ENCODE data around the gene FYCO1.

FYCO1 gene

DNA sequence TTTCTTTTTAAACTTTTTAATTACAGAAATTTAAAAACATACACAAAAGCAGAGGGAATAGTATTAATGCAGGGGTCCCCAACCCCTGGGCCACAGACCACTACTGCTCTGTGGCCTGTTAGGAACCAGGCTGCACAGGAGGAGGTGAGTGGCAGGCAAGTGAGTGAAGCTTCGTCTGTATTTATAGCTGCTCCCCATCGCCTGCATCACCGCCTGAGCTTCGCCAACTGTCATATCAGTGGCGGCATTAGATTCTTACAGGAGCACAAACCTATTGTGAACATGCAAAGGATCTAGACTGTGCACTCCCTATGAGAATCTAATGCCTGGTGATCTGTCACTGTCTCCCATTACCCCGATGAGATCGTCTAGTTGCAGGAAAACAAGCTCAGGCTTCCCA is 86.9 kb downstream of the FYCO1 start:
- no peak for DNase-seq (ENCODE audit: low read depth)
- TF ChIP-seq, protein P1, sequence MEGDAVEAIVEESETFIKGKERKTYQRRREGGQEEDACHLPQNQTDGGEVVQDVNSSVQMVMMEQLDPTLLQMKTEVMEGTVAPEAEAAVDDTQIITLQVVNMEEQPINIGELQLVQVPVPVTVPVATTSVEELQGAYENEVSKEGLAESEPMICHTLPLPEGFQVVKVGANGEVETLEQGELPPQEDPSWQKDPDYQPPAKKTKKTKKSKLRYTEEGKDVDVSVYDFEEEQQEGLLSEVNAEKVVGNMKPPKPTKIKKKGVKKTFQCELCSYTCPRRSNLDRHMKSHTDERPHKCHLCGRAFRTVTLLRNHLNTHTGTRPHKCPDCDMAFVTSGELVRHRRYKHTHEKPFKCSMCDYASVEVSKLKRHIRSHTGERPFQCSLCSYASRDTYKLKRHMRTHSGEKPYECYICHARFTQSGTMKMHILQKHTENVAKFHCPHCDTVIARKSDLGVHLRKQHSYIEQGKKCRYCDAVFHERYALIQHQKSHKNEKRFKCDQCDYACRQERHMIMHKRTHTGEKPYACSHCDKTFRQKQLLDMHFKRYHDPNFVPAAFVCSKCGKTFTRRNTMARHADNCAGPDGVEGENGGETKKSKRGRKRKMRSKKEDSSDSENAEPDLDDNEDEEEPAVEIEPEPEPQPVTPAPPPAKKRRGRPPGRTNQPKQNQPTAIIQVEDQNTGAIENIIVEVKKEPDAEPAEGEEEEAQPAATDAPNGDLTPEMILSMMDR (IDR thresholded peaks at IDR 0.05; ENCODE audit: control insufficient read depth, insufficient read depth, low read depth, low read length, missing control alignments) = no peak
- no peak overlapping the region for H3K4me3 ChIP-seq (ENCODE audit: control insufficient read depth, low read depth, low read length)

DNA sequence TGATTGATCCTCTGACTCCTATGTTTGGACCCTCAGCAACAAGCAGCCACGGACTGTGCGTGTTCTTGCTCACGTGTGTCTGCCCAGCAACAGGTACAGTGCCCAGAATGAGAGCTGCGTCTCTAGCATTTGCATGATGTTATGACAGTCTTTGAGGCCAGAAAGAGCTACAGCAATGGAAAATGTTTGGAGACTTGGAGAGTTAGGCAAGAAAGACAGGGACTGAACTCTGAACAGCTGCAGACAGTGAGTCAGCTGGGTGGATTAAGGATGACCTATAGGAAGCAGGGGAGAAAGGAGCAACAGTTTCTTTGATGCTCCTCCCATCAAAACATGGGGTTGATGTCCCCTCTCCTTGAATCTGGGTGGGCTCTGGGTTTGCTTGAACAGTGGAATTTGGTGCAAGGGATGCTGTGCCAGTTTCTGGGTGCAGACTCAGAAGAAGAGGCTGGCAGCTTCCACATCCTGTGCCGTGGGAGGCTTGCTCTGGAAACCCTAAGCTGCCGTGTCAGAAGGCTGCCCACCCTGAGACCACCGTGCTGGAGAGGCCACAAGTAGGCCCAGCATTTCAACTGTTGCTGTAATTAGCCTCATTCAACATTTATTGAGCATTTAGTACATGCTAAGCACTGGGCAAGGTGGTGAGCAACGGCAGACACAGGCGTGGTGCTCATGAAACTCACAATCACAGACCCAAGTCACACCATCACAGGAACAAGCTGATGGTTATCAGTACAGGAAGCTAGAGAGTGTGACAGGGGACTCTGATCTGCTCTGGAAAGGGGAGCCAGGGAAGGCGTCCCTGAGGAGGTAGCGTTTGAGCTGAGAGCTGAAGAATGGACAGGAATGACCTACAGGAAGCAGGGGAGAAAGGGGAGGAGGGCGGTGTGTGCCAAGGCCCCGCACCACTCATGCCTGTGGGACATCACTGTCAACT is 87.6 kb downstream of the FYCO1 start:
- no peak overlapping the region for H3K4me3 ChIP-seq (ENCODE audit: control insufficient read depth, low read depth, low read length)
- TF ChIP-seq, protein P1 (IDR thresholded peaks at IDR 0.05; ENCODE audit: control insufficient read depth, insufficient read depth, low read depth, low read length, missing control alignments) = no peak
- peak; percentile 47 for DNase-seq (ENCODE audit: low read depth)

DNA sequence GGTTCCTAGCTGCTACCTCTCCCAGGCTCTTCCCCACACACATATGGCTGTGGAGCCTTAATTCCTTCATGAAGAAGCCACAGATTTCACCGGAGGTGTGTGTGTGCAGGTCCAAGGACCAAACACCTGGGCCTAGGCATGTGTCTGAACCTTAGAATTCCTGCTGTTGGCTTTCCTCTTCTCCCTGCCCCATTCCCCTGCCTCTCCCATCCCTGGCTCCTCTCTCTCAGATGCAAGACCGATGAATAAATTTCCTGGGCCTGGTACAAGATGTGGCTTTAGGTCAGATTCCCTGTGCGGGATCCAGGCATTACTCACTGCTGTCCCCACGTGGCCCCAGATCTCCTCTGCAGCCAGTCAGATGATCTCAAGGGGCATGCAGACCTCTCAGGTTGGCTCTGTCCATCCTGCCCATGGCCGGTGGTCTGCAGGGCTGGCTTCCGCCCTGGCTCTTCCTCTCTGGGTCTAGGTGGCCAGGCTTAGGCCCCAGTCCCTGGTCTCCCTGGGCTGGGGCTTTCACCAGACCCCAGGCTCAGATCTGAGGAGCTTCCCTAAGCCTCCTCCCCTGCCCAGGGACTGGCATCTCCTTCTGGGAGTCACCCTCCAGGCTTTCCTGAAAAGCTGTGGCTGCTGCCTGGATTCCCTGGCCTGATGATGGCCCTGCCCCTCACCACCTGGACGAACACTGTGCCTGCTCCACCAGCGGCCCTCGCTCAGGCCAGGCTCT is 88.8 kb downstream of the FYCO1 start:
- DNase-seq (ENCODE audit: low read depth) = peak; percentile 44
- no peak overlapping the region for H3K4me3 ChIP-seq (ENCODE audit: control insufficient read depth, low read depth, low read length)

DNA sequence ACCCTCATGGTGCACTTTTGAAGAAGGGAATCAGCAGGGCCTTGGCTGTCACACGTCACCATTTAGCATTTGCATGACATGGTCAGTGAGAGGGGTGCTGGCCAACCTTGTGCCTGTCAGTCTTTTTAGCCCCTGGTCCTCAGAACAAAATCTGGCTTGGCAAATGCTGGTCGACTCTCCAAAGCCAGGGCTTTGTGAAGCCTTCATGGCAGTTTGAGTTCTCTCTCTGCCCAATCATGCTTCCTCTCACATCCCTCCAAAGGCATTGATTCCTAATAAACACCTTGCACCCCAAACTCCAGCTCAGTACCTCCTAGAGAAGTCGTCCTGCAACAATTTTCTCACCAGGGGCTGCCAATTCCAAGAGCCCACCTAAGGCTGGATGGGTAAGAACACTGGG is 89.9 kb downstream of the FYCO1 start:
- no peak overlapping the region for H3K4me3 ChIP-seq (ENCODE audit: control insufficient read depth, low read depth, low read length)
- TF ChIP-seq, protein P1 (IDR thresholded peaks at IDR 0.05; ENCODE audit: control insufficient read depth, insufficient read depth, low read depth, low read length, missing control alignments) = no peak
- no peak for DNase-seq (ENCODE audit: low read depth)

More for the DNA sequence above, 88.8 kb downstream of the FYCO1 start:
- TF ChIP-seq, protein P1 (IDR thresholded peaks at IDR 0.05; ENCODE audit: control insufficient read depth, insufficient read depth, low read depth, low read length, missing control alignments) = peak; percentile 67

DNA sequence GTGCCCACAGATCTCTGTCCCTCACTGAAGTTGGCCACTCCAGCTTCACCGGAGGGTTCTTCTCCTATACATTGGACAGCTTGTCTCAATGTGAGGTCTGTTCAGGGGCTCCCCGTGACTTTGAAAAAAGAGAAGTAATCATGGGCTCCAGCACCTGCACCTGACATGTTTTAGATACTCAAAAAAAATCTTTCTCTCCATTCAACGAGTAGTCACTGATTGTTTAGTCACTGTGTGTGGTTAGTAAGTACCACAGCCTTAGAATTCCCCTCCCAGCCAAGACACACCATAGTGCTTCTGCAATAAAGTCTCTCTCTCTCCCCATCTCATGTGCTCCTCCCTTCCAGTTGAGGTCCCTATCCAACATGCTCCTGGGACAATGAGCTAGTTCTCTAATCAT is 90.7 kb downstream of the FYCO1 start:
- TF ChIP-seq, protein P1 (IDR thresholded peaks at IDR 0.05; ENCODE audit: control insufficient read depth, insufficient read depth, low read depth, low read length, missing control alignments) = no peak
- no peak for DNase-seq (ENCODE audit: low read depth)
- no peak overlapping the region for H3K4me3 ChIP-seq (ENCODE audit: control insufficient read depth, low read depth, low read length)

DNA sequence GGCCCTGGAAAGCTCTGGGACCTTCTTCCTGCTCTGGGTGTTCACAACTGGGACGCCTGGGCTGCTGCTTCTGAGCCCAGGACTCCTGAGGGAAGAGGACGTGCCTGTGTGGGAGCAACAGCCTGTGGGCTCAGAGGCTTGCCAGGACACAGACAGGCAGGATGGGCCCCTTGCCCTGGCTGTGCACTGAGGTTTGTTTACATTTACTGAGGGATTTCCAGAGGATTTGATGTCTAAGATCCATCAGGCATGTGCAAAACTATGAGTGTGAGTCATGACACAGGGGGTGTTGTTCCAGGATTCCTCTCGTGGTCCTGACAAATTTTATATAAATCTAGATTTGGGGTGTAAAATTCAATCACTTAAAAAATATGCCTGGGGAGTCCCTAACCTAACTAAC is 98.7 kb downstream of the FYCO1 start:
- H3K4me3 ChIP-seq (ENCODE audit: control insufficient read depth, low read depth, low read length) = no peak overlapping the region
- TF ChIP-seq, protein P1 (IDR thresholded peaks at IDR 0.05; ENCODE audit: control insufficient read depth, insufficient read depth, low read depth, low read length, missing control alignments) = no peak
- DNase-seq (ENCODE audit: low read depth) = no peak

Data from AG09309 (cell line).